K562 (cell line): ENCODE results near the gene AKAP13. TPM values are rescaled to one million over a fixed set of nuclear protein-coding genes. Genes with fewer than 3 reads are reported as not detected.

Source experiments
- ATAC-seq: fragments of 200-7000 bp; cut with Tn5 transposase; 3 replicates; pipeline ENCODE4 v1.9.1; 2020; ENCODE audit warnings: moderate library complexity
- BruUV-seq: library from RNA; stranded (reverse); fragments of 400-500 nt; replicated peaks from 2 replicates; lab custom pipeline; 2021; lab: Mats Ljungman, UMichigan
- CTCF ChIA-PET: fragments of 300-600 bp; formaldehyde crosslinking; extraction: SDS; loops from one replicate; lab custom pipeline; 2021; ENCODE audit warnings: low intra/inter-chr PET ratio; lab: Yijun Ruan, JAX
- POLR2A ChIA-PET: fragments of 300-600, 350-650 bp; sonication (Branson Sonifier 250); formaldehyde crosslinking; extraction: SDS; loops from one replicate; lab custom pipeline; 2021; ENCODE audit warnings: antibody characterized with exemption, inconsistent platforms; lab: Yijun Ruan, JAX
- DNase-seq, 4 experiments: peaks; one replicate each; pipeline versions ENCODE4 v3.0.0 to v3.0.0-alpha.2; 2011 to 2018; ENCODE audit warnings: low spot score in 3 of 4, mixed read lengths in 3 of 4; ENCODE audit errors: extremely low read depth in 1 of 4
- FAIRE-seq: peaks from 2 replicates; lab custom pipeline; 2011; peaks lifted over from hg19 to GRCh38; lab: Jason Lieb, UNC
- H2AFZ ChIP-seq: 2 replicates; pipeline ENCODE4 v1.6.0; 2011; ENCODE audit warnings: low read depth, low read length, control low read depth, inconsistent platforms
- H3K27ac ChIP-seq: fragments of 200-600 bp; 3 replicates; pipeline ENCODE4 v1.8.0; 2011; ENCODE audit warnings: low read depth, mild to moderate bottlenecking, control low read depth, inconsistent platforms, low read length, moderate library complexity, mixed read lengths; ENCODE audit errors: extremely low read depth
- H3K27me3 ChIP-seq, 2 experiments: fragments of 300-600 bp in 1 of 2; 2 replicates in 1 of 2; 3 replicates in 1 of 2; pipeline versions ENCODE4 v1.6.0 to v1.8.0; 2011; ENCODE audit warnings: inconsistent platforms in 2 of 2, low read length in 2 of 2, mild to moderate bottlenecking in 1 of 2, mixed read lengths in 1 of 2, moderate library complexity in 1 of 2; ENCODE audit not compliant: control insufficient read depth in 2 of 2, insufficient read depth in 2 of 2
- H3K36me3 ChIP-seq: fragments of 300-600 bp; 3 replicates; pipeline ENCODE4 v1.8.0; 2011; ENCODE audit warnings: mild to moderate bottlenecking, low read length, inconsistent platforms; ENCODE audit not compliant: control insufficient read depth, insufficient read depth
- H3K4me1 ChIP-seq, 2 experiments: fragments of 200-600 bp in 1 of 2; replicated peaks in 1 of 2; 2 replicates in 1 of 2; 3 replicates in 1 of 2; pipeline versions ENCODE4 v1.5.1 to v1.8.0; 2011; ENCODE audit warnings: inconsistent platforms in 2 of 2, low read length in 2 of 2, mild to moderate bottlenecking in 1 of 2, mixed read lengths in 1 of 2, moderate library complexity in 1 of 2; ENCODE audit not compliant: control insufficient read depth in 2 of 2, insufficient read depth in 2 of 2
- H3K4me2 ChIP-seq: 2 replicates; pipeline ENCODE4 v1.6.1; 2011; ENCODE audit warnings: low read length, control low read depth, inconsistent platforms, mixed read lengths; ENCODE audit not compliant: insufficient read depth
- H3K4me3 ChIP-seq: fragments of 200-600 bp; sonication (generic), shearing (Covaris generic); 2 replicates; pipeline ENCODE4 v1.5.1; 2016; ENCODE audit warnings: control low read depth, inconsistent platforms
- H3K79me2 ChIP-seq: fragments of 200-600 bp; 3 replicates; pipeline ENCODE4 v1.8.0; 2011; ENCODE audit warnings: low read length, inconsistent platforms; ENCODE audit not compliant: control insufficient read depth, insufficient read depth
- H3K9ac ChIP-seq, 2 experiments: 2 replicates each; pipeline versions ENCODE4 v1.6.0 to v1.6.1; 2011; ENCODE audit warnings: low read depth in 2 of 2, low read length in 2 of 2, control low read depth in 1 of 2, inconsistent platforms in 1 of 2, mild to moderate bottlenecking in 1 of 2, mixed read lengths in 1 of 2; ENCODE audit not compliant: insufficient read depth in 1 of 2
- H3K9me1 ChIP-seq: one replicate; pipeline ENCODE4 v1.6.0; 2011; ENCODE audit warnings: inconsistent platforms, mild to moderate bottlenecking, low read length, moderate library complexity; ENCODE audit not compliant: control insufficient read depth, insufficient read depth
- H3K9me3 ChIP-seq: replicated peaks from 2 replicates; pipeline ENCODE4 v1.5.1; 2011; ENCODE audit warnings: low read depth, low read length, inconsistent platforms; ENCODE audit not compliant: control insufficient read depth, insufficient read depth
- H4K20me1 ChIP-seq: replicated peaks from 2 replicates; pipeline ENCODE4 v1.6.1; 2011; ENCODE audit warnings: low read length, inconsistent platforms, mixed read lengths; ENCODE audit not compliant: control insufficient read depth, insufficient read depth
- BDP1 ChIP-seq: IDR thresholded peaks from 3 replicates; pipeline ENCODE4 v1.6.1; 2011; ENCODE audit not compliant: insufficient read length, insufficient read depth
- BRF1 ChIP-seq: IDR thresholded peaks from 3 replicates; pipeline ENCODE4 v1.6.1; 2011; ENCODE audit warnings: borderline replicate concordance, mild to moderate bottlenecking; ENCODE audit not compliant: insufficient read length; ENCODE audit errors: extremely low read depth
- CHD1 ChIP-seq: fragments of 200-600 bp; sonication (generic); IDR thresholded peaks from one replicate; pipeline ENCODE4 v1.6.1; 2012; ENCODE audit warnings: mild to moderate bottlenecking, moderate library complexity, low read length, inconsistent platforms
- EGR1 ChIP-seq: fragments of 450-650 bp; conservative IDR thresholded peaks from 2 replicates; pipeline ENCODE4 v1.6.1; 2017; ENCODE audit warnings: mild to moderate bottlenecking
- NCOR1 ChIP-seq: fragments of 450-650 bp; IDR thresholded peaks from 2 replicates; pipeline ENCODE4 v1.6.1; 2016; ENCODE audit warnings: mild to moderate bottlenecking, moderate library complexity
- RCOR1 ChIP-seq, 2 experiments: IDR thresholded peaks; 2 replicates each; pipeline ENCODE4 v1.6.1; 2012; ENCODE audit warnings: low read depth in 2 of 2, low read length in 2 of 2, borderline replicate concordance in 1 of 2, improper control_type of control experiment in 1 of 2
- SMC3 ChIP-seq: conservative IDR thresholded peaks from 2 replicates; pipeline ENCODE4 v1.6.1; 2011; ENCODE audit warnings: low read depth, low read length, improper control_type of control experiment; ENCODE audit not compliant: insufficient read depth
- ZNF143 ChIP-seq: sonication (generic); formaldehyde crosslinking; IDR thresholded peaks from 2 replicates; pipeline ENCODE4 v1.9.0; 2022; ENCODE audit warnings: mild to moderate bottlenecking, missing genetic modification reagents
- WGBS: fragments of 100-300 bp; shearing (Covaris generic); methylation state at CpG from one replicate; pipeline ENCODE4 v1.1.6; 2016; ENCODE audit warnings: low coverage, mixed read lengths; ENCODE audit not compliant: insufficient coverage; ENCODE audit errors: missing lambda C conversion rate; 5-methylcytosine and 5-hydroxymethylcytosine counted together
- in situ Hi-C: fragments of 300-500 bp; cut with MboI; formaldehyde crosslinking; loops from 4 replicates; pipeline ENCODE4 v1.15.0; 2018; ENCODE audit warnings: inconsistent platforms, mixed read lengths
- intact Hi-C: fragments of 100-400 bp; cut with micrococcal nuclease; formaldehyde crosslinking; loops from 2 replicates; pipeline ENCODE4 v1.14.2; 2022
- polyA plus RNA-seq, 8 experiments: library from polyadenylated mRNA; depleted of rRNA in 4 of 8; stranded (reverse) in 5 of 8; unstranded in 3 of 8; fragments of >200 nt; fragmentation: Nextera tagmentation in 2 of 8; fragmentation: Illumina TruSeq in 1 of 8; extraction: Ambion mirVana in 2 of 8; extraction: Trizol in 1 of 8; gene quantifications; 2 replicates each; pipeline versions ENCODE4 v1.2.1 to v1.2.3, GENCODE V29; 2011 to 2014; ENCODE audit warnings: inconsistent platforms in 1 of 8, missing spikeins in 1 of 8
- total RNA-seq, 7 experiments: library from RNA; depleted of rRNA in 6 of 7; stranded (reverse); fragments of >200 nt in 6 of 7; fragmentation: Illumina TruSeq in 2 of 7; extraction: Trizol in 2 of 7; gene quantifications; 2 replicates each; pipeline versions ENCODE4 v1.2.1 to v1.2.3, GENCODE V29; 2011 to 2021; ENCODE audit warnings: low replicate concordance in 1 of 7
- TF ChIP-seq, protein P1 (sequence below): fragments of 450-650 bp; IDR thresholded peaks from 2 replicates; pipeline ENCODE4 v1.6.1; 2016; ENCODE audit warnings: low read depth
- TF ChIP-seq, protein P2 (sequence below): fragments of 250-450 bp; sonication (Bioruptor Pico); IDR thresholded peaks from 2 replicates; pipeline ENCODE4 v1.5.0; 2021; ENCODE audit warnings: mild to moderate bottlenecking, borderline replicate concordance

The AKAP13 gene
- total and polyA plus RNA-seq, 9 of the 15 experiments (the other 6 are each of a cell fraction or from before 2014, with no cell fraction given), result 0.03 to 1.7 (median 0.42) TPM

DNA sequence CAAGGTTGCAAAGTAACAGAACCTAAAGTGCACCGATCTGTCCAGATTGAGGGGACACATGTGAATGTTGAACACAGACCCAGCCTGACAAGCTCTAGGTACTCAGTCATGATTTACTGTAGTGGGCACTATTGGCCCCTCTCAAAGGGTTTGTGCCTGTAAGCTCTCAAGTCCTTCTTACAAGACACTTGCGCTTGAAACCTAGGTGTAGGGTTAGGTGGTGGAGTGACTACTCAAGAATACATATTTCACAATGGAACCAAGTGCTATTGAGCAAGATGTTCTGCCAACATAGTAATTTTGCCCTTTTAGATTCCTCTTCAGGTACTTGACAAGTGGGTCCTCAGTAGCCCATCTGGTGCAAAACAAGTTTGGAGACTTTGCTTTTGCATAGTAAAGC lies 169.9 kb downstream of the AKAP13 start (continued):
- TF ChIP-seq, protein P1, sequence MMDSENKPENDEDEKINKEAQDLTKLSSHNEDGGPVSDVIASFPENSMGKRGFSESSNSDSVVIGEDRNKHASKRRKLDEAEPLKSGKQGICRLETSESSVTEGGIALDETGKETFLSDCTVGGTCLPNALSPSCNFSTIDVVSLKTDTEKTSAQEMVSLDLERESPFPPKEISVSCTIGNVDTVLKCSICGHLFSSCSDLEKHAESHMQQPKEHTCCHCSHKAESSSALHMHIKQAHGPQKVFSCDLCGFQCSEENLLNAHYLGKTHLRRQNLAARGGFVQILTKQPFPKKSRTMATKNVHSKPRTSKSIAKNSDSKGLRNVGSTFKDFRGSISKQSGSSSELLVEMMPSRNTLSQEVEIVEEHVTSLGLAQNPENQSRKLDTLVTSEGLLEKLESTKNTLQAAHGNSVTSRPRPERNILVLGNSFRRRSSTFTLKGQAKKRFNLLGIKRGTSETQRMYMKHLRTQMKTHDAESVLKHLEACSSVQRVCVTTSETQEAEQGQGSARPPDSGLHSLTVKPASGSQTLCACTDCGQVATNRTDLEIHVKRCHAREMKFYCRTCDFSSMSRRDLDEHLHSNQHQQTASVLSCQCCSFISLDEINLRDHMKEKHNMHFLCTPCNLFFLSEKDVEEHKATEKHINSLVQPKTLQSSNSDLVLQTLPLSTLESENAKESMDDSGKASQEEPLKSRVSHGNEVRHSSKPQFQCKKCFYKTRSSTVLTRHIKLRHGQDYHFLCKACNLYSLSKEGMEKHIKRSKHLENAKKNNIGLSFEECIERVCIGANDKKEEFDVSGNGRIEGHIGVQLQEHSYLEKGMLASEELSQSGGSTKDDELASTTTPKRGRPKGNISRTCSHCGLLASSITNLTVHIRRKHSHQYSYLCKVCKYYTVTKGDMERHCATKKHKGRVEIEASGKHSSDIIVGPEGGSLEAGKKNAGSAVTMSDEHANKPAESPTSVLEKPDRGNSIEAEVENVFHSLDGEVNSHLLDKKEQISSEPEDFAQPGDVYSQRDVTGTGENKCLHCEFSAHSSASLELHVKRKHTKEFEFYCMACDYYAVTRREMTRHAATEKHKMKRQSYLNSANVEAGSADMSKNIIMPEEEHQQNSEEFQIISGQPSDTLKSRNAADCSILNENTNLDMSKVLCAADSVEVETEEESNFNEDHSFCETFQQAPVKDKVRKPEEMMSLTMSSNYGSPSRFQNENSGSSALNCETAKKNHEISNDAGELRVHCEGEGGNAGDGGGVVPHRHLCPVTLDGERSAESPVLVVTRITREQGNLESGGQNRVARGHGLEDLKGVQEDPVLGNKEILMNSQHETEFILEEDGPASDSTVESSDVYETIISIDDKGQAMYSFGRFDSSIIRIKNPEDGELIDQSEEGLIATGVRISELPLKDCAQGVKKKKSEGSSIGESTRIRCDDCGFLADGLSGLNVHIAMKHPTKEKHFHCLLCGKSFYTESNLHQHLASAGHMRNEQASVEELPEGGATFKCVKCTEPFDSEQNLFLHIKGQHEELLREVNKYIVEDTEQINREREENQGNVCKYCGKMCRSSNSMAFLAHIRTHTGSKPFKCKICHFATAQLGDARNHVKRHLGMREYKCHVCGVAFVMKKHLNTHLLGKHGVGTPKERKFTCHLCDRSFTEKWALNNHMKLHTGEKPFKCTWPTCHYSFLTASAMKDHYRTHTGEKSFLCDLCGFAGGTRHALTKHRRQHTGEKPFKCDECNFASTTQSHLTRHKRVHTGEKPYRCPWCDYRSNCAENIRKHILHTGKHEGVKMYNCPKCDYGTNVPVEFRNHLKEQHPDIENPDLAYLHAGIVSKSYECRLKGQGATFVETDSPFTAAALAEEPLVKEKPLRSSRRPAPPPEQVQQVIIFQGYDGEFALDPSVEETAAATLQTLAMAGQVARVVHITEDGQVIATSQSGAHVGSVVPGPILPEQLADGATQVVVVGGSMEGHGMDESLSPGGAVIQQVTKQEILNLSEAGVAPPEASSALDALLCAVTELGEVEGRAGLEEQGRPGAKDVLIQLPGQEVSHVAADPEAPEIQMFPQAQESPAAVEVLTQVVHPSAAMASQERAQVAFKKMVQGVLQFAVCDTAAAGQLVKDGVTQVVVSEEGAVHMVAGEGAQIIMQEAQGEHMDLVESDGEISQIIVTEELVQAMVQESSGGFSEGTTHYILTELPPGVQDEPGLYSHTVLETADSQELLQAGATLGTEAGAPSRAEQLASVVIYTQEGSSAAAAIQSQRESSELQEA, result no peak

DNA sequence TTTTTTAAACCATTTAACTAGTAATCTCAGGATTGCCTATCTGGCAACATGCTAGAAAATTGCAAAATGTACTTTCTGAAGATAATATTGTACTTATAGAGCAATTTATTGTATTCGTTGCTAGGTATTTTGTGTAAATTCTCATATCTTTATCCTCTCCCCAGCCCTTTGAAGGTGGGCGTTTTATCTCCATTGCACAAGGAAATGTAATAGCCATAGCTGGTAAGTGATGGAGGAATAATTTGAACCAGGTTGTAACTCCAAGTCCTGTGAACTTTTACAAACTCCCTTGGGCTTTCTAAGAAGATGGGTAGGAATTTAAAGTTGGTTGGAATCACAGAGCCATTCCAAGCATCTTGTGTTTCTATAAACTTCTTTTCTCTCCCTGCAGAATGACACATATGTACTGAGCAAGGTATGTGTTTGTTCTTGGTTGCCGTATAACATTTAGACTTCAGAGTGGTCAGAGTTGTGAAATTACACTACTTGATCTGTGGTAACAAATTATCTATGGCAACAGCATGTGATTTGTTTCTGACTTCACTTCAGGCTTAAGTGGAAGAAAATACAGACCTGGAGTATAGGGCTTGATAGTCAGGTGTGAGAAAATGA lies 170.9 kb downstream of the AKAP13 start:
- POLR2A ChIA-PET, result no interaction called here
- Histone ChIP-seq H3K9me1 (no peaks in the 10 kb centered on the region), H3K9me3 (no peaks in the 10 kb centered on the region), H3K4me1 (no peaks in the 10 kb centered on the region), H3K4me2 (no peak overlapping the region), H3K79me2 (no peaks in the 10 kb centered on the region), H4K20me1 (no peaks in the 10 kb centered on the region), H3K4me3 (no peak overlapping the region), H2AFZ (no peak overlapping the region), H3K27ac (no peak overlapping the region), H3K36me3 (no peaks in the 10 kb centered on the region), H3K27me3 (peaks cover 0 to 4% of the 10 kb centered on the region in 2 experiments; a peak in 1 of 5 replicates), H3K9ac (no peak overlapping the region)
- ATAC-seq (no peak), DNase-seq (no peak), FAIRE-seq (no peak)
- CTCF ChIA-PET, result no interaction called here
- WGBS, result 7% methylated on average over 3 of the region's 3 CpGs
- in situ Hi-C loops (no loop called here), intact Hi-C loops (no loop called here)
- BruUV-seq, result no TSS peak
- TF ChIP-seq, protein P2, sequence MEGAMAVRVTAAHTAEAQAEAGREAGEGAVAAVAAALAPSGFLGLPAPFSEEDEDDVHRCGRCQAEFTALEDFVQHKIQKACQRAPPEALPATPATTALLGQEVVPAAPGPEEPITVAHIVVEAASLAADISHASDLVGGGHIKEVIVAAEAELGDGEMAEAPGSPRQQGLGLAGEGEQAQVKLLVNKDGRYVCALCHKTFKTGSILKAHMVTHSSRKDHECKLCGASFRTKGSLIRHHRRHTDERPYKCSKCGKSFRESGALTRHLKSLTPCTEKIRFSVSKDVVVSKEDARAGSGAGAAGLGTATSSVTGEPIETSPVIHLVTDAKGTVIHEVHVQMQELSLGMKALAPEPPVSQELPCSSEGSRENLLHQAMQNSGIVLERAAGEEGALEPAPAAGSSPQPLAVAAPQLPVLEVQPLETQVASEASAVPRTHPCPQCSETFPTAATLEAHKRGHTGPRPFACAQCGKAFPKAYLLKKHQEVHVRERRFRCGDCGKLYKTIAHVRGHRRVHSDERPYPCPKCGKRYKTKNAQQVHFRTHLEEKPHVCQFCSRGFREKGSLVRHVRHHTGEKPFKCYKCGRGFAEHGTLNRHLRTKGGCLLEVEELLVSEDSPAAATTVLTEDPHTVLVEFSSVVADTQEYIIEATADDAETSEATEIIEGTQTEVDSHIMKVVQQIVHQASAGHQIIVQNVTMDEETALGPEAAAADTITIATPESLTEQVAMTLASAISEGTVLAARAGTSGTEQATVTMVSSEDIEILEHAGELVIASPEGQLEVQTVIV, result no peak
- no peak for TF ChIP-seq BDP1
- TF ChIP-seq RCOR1 (IDR thresholded peaks at IDR 0.05; ENCODE audit: borderline replicate concordance in 1 of 2, low read depth in 2 of 2, low read length in 2 of 2), result no peak
- no peak for TF ChIP-seq SMC3
- TF ChIP-seq CHD1, result no peak
- no peak for TF ChIP-seq ZNF143
- no peak for TF ChIP-seq NCOR1
- TF ChIP-seq BRF1, result no peak
- no peak for TF ChIP-seq EGR1
